ENCODE results near the gene WNT9A.

The WNT9A gene

GRCh38 chr1:227907439-227908015, 40.2 kb downstream of the WNT9A start:
- no peaks in the 10 kb centered on the region for H3K36me3 Mint-ChIP-seq
- no peak overlapping the region for H3K4me3 Mint-ChIP-seq
- no peak for DNase-seq
- no peak overlapping the region for H3K27ac Mint-ChIP-seq
- H3K27me3 Mint-ChIP-seq: peaks cover 33% of the 10 kb centered on the region
- no peaks in the 10 kb centered on the region for H3K9me3 Mint-ChIP-seq
- H3K4me1 Mint-ChIP-seq: peaks cover 7% of the 10 kb centered on the region
- CTCF ChIA-PET: no interaction called here

DNA sequence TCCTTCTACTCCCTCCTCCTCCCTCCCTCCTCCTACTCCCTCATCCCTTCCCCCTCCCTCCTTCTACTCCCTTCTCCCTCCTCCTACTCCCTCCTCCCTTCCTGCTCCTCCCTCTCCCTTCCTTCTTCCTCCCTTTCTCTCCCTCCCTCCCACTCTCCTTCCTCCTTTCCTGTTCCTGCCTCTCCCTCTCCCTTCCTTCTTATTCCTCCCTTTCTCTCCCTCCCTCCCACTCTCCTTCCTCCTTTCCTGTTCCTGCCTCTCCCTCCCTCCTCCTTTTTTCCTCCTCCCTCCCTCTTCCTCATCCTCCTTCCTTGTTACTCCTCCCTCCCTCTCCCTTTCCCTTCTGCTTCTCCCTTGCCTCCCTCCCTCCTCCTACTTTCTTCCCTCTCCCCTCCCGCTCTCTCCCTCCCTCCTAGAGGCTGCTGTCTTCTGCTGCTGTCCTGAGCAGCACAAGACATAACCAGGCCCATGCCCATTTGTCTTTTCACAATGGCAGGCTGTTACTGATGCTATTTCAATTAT, 41.1 kb downstream of the WNT9A start:
- DNase-seq: no peak
- Mint-ChIP-seq H3K36me3 (no peaks in the 10 kb centered on the region), H3K9me3 (no peaks in the 10 kb centered on the region), H3K27ac (no peak overlapping the region), H3K4me1 (peaks cover 5% of the 10 kb centered on the region), H3K4me3 (no peak overlapping the region), H3K27me3 (peaks cover 28% of the 10 kb centered on the region)
- CTCF ChIA-PET: no interaction called here

GRCh38 chr1:227905573-227906487, 41.9 kb downstream of the WNT9A start:
- CTCF ChIA-PET: no interaction called here

GRCh38 chr1:227904541-227905335, 43.0 kb downstream of the WNT9A start:
- peaks cover 13% of the 10 kb centered on the region for H3K27me3 Mint-ChIP-seq
- H3K4me1 Mint-ChIP-seq: no peaks in the 10 kb centered on the region
- CTCF ChIA-PET: no interaction called here
- H3K36me3 Mint-ChIP-seq: no peaks in the 10 kb centered on the region
- no peak for DNase-seq
- no peak overlapping the region for H3K4me3 Mint-ChIP-seq
- no peaks in the 10 kb centered on the region for H3K9me3 Mint-ChIP-seq
- no peak overlapping the region for H3K27ac Mint-ChIP-seq

More at GRCh38 chr1:227905573-227906487, 41.9 kb downstream of the WNT9A start:
- no peak for DNase-seq
- H3K27ac Mint-ChIP-seq: no peak overlapping the region
- no peaks in the 10 kb centered on the region for H3K4me1 Mint-ChIP-seq
- H3K27me3 Mint-ChIP-seq: peaks cover 23% of the 10 kb centered on the region
- H3K4me3 Mint-ChIP-seq: no peak overlapping the region
- no peaks in the 10 kb centered on the region for H3K36me3 Mint-ChIP-seq
- H3K9me3 Mint-ChIP-seq: no peaks in the 10 kb centered on the region

GRCh38 chr1:227903614-227904501, 43.9 kb downstream of the WNT9A start:
- Mint-ChIP-seq H3K27me3 (peaks cover 6% of the 10 kb centered on the region), H3K4me1 (no peaks in the 10 kb centered on the region), H3K4me3 (no peak overlapping the region), H3K27ac (no peak overlapping the region), H3K36me3 (no peaks in the 10 kb centered on the region), H3K9me3 (no peaks in the 10 kb centered on the region)
- CTCF ChIA-PET: interaction anchor here (0.6 kb wide), 1 partner anchor 254 kb away, joined by 3 read pairs; no protein-coding TSS in a partner anchor
- DNase-seq: no peak

DNA sequence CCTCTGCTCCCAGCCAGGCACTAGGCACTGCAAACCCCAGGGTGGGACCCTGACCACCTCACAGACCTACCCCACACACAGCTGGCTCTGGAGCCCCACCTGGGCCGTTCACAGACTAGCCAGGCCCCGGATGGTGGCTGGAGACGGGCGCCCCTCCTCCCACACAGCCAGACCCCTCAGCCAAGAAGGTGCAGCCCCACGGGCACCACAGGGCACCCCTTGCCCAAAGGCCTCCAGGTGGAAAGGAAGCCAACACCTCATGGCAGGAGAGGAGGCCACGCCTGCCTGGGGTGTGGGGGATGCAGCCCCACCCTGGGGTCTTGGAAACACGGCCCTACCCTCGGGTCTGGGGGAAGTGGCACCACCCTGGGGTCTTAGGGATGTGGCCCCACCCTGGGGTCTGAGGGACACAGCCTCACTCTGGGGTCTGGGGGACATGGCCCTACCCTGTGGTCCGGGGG, 44.6 kb downstream of the WNT9A start:
- CTCF ChIA-PET: no interaction called here
- Mint-ChIP-seq H3K27ac (no peak overlapping the region), H3K4me1 (no peaks in the 10 kb centered on the region), H3K36me3 (no peaks in the 10 kb centered on the region), H3K4me3 (no peak overlapping the region), H3K27me3 (no peaks in the 10 kb centered on the region), H3K9me3 (no peaks in the 10 kb centered on the region)
- no peak for DNase-seq

DNA sequence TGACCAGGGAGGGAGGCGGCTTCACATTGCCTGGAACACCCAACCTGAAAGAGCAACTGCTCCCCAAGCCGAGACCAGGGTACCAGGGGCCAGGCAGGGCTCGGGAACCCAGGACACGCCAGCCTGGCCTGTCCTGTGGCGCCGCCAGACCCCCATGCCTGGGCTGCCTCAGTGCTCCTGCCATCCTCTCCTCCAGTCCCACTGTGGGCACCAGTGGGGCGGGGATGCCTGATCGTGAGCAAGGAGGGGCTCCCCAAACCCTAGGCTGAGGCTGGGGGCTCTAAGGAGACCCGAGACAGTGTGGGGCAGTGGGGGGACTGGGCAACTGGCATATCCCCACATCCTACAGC, 45.1 kb downstream of the WNT9A start:
- Mint-ChIP-seq H3K9me3 (no peaks in the 10 kb centered on the region), H3K27ac (no peak overlapping the region), H3K27me3 (no peaks in the 10 kb centered on the region), H3K4me3 (no peak overlapping the region), H3K4me1 (no peaks in the 10 kb centered on the region), H3K36me3 (no peaks in the 10 kb centered on the region)
- CTCF ChIA-PET: no interaction called here
- DNase-seq: no peak

- Mint-ChIP-seq H3K36me3 (no peaks in the 10 kb centered on the region), H3K4me3 (no peak overlapping the region), H3K27me3 (no peaks in the 10 kb centered on the region), H3K9me3 (no peaks in the 10 kb centered on the region), H3K27ac (no peak overlapping the region), H3K4me1 (no peaks in the 10 kb centered on the region)
- no peak for DNase-seq
- CTCF ChIA-PET: no interaction called here
Measured at GRCh38 chr1:227901906-227902640, 45.7 kb downstream of the WNT9A start.

- Mint-ChIP-seq H3K9me3 (no peaks in the 10 kb centered on the region), H3K4me3 (no peak overlapping the region), H3K27me3 (no peaks in the 10 kb centered on the region), H3K27ac (no peak overlapping the region), H3K36me3 (no peaks in the 10 kb centered on the region), H3K4me1 (no peaks in the 10 kb centered on the region)
- CTCF ChIA-PET: no interaction called here
- DNase-seq: peak; percentile 14
Measured at GRCh38 chr1:227901239-227901905, 46.4 kb downstream of the WNT9A start.

DNA sequence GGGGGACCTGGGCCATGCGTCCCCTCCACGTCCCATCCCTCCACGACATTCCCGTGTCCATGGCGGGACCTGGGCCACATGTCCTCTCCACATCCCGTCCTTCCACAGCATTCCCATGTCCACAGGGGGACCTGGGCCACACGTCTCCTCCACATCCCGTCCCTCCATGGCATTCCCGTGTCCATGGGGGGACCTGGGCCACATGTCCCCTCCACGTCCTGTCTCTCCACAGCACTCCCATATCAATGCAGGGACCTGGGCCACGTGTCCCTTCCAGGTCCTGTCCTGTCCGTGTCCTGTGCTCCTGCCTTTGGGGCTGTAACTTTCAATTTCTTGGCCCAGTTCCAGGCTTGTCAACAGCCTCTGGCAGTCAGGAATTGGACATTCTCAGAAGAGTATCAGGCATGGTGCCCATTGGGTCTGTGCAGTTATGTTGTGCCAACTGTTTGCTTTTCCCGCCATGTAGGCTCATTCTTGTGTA, 47.1 kb downstream of the WNT9A start:
- Mint-ChIP-seq H3K9me3 (no peaks in the 10 kb centered on the region), H3K4me3 (no peak overlapping the region), H3K36me3 (no peaks in the 10 kb centered on the region), H3K27ac (no peak overlapping the region), H3K4me1 (no peaks in the 10 kb centered on the region), H3K27me3 (no peaks in the 10 kb centered on the region)
- CTCF ChIA-PET: no interaction called here
- peak; percentile 14 for DNase-seq

GRCh38 chr1:227899820-227900449, 47.8 kb downstream of the WNT9A start:
- no peaks in the 10 kb centered on the region for H3K4me1 Mint-ChIP-seq
- no peaks in the 10 kb centered on the region for H3K9me3 Mint-ChIP-seq
- no peaks in the 10 kb centered on the region for H3K27me3 Mint-ChIP-seq
- no peaks in the 10 kb centered on the region for H3K36me3 Mint-ChIP-seq
- CTCF ChIA-PET: no interaction called here
- DNase-seq: peak; percentile 15
- no peak overlapping the region for H3K27ac Mint-ChIP-seq
- H3K4me3 Mint-ChIP-seq: no peak overlapping the region

DNA sequence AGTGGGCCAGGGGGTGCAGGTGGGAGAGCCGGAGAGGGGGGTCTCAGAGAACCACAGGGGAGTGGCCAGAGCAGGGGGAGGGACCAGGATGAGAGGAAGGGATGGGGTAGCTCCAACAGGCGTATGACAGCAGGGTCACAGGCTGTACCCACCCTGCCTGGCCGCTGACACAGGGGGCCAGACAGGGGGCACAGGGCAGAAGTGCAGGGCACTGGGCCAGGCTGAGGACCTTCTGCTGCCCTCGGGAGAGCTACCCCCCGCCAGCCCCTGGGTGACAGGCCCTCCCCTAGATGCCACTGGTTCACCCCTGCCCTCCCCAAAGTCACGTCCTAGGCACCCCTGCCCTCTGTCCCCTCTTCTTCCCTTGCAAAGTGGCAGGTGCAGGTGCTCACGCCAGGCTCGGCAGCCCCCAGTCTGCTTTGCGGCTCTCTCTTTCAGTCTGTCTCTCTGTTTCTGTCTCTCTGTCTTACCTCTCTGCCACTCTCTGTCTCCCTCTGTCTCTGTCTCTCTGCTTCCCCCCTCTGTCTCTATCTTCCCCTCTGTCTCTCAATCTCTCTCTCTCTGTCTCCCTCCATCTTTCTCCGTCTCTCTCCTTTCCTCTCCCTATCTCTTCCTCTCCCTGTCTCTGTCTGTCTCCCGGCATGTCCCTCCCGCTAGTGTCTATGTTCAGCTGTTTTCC, 48.5 kb downstream of the WNT9A start:
- Mint-ChIP-seq H3K27ac (no peak overlapping the region), H3K36me3 (no peaks in the 10 kb centered on the region)

More for the DNA sequence above, 48.5 kb downstream of the WNT9A start:
- CTCF ChIA-PET: no interaction called here
- Mint-ChIP-seq H3K4me1 (no peaks in the 10 kb centered on the region), H3K27me3 (no peaks in the 10 kb centered on the region), H3K4me3 (no peak overlapping the region), H3K9me3 (no peaks in the 10 kb centered on the region)
- DNase-seq: peak; percentile 14

Data from activated naive CD4-positive, alpha-beta T cell treated with anti-CD3 and anti-CD28 coated beads, Interleukin-2, amount 10 ng/mL, durations not matched to agents 7 days and 5 days (primary cell).